Urothelium cell line (cell line): ENCODE data around the gene NMT1.
"Not testable (repeated sequence)": the region's sequence is repeated elsewhere in the genome, so short reads cannot be mapped to it uniquely, and the experiment has no call there.

Experiments
- DNase-seq: peaks from one replicate; pipeline ENCODE4 v3.0.0; 2011; ENCODE audit warnings: low spot score, mixed read lengths
- FAIRE-seq: peaks from 2 replicates; lab custom pipeline; 2011; peaks lifted over from hg19 to GRCh38; lab: Jason Lieb, UNC

The NMT1 gene

DNA sequence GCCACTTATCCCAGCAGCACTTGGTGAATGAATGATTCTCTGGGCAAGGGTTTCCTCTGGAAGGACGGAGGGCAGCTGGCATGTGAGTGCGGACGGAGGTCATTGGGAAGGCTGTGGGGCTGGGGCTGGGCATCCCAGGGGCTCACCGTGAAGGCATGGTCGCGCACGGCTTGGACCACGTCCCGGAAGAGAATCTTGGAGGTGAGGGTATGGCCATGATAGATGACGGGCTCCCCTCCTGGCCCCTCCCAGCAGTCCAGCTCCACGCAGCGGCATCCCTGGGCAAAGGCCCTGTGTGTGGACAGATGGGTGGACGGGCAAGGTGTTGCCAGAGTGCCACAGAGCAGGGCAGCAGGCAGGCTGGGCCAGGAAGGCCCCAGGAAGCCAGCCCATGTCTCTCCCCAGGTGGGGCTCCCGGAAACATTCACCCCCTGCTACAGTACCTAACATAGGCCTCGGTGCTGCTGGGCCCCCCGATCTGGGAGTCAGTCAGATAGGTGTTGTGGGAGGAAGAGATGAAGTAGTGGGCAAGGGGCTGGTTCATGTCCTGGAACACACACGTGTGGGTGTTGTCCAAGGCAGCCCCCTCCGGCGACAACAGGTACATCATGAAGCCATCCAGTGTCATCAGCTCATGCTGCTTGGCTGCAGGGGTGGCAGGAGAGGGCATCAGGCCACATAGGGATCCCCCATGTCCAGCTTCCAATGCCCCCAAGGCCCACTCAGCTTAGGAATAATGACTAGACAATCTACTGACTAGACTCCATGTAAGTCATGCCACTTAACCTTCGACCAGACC, 56.9 kb downstream of the NMT1 start:
- DNase-seq (no peak), FAIRE-seq (no peak)

GRCh38 chr17:45118691-45119090, 57.6 kb downstream of the NMT1 start:
- FAIRE-seq = no peak
- DNase-seq = no peak

DNA sequence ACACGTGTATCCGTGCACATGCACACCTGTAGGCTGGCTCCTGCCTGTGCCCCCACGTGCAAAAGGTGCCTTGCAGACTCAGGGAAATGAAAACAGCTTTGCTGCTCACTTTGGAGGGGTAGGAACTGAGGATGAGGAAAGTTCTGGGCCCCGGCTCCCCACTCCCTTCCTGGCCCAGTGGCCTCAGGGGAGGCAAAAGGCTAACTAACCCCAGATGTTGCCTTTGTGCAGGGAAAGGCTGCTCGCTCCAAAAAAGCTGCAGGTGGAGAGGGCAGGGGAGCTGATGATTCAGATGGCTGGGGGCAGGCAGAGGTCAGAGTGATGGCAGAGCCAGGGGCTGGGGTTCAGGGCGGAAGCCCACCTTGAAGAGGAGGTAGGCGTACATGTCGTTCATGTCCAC, 58.8 kb downstream of the NMT1 start:
- FAIRE-seq = no peak
- DNase-seq = no peak

GRCh38 chr17:45120558-45120957, 59.4 kb downstream of the NMT1 start:
- no peak for FAIRE-seq
- DNase-seq = no peak

DNA sequence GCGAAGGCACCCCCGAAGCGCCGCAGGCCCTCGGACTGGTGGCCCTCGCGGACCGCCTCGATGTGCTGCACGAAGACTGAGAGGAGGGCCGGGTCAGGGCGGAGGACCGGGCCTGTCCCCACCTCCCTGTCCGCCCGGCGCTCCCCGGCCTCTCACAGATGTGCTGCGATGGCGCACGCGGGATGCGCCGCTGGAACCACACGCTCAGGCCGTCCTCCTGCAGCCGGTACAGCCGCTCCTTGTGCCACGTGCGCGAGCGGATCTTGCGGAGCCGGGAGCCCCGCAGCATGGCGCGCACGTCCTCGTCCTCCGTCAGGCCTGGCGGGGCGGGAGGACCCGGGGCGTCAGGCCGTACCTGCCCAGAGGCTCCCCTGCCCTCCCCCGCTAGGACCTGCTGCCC, 59.9 kb downstream of the NMT1 start:
- no peak for FAIRE-seq
- DNase-seq = no peak

GRCh38 chr17:45123076-45123770, 62.1 kb downstream of the NMT1 start:
- no peak for FAIRE-seq
- DNase-seq = no peak

DNA sequence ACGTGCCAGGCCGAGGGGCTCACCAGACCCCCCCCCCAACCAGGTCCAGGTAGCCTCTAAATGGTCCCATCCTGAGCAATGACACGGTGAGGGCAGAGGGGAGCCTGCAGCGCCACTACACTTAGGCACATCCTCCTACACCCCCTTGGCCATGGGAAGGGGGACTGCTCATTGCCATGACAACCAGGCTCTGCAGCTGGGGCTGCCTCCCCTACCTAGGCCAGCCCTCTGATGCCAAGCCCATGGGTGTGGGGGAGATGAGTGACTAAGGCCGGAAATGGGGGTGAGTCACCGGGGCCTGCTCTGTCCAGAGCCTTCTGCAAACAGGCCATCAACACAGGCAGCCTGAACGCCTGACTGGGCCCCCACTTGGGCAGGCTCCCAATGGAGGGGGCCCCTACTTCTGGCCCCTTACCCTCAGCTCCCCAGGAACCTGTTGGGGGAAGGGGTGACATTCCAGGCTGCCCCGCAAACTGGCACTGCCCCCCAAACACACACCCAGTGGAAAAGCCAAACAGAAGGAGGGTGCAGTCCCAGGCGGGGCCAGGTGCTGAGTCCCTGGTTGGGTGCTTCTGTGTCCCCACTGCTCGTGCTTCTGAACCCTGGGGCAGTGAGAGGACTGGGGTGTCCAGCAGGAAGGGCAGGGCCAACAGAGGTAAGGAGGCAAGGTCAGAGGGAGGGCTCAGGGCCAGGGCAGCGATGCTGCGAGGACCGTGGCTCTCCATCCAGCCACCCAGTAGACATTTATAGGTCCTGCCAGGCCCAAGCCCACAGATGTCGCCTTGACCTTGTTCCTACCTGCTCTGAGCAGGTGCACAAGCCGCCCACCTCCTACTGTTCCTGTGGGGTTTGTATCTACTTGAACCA, 63.0 kb downstream of the NMT1 start:
- DNase-seq = peak; percentile 96
- FAIRE-seq = peak; percentile 97

DNA sequence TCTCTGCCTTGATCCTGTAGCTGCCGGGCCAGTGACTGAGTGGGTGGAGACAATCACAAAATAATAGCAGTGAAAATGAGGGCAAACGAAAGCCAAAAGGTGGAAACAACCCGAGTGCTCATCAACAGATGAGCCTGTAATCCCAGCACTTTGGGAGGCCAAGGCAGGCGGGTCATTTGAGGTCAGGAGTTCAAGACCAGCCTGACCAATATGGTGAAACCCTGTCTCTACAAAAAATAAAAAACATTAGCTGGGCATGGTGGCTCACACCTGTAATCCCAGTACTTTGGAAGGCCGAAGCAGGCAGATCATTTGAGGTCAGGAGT, 63.6 kb downstream of the NMT1 start:
- not testable (repeated sequence) for DNase-seq, FAIRE-seq

GRCh38 chr17:45125509-45125908, 64.4 kb downstream of the NMT1 start:
- FAIRE-seq (peak; percentile 81), DNase-seq (no peak)

- FAIRE-seq (no peak), DNase-seq (no peak)
Measured at GRCh38 chr17:45127207-45127547, 66.1 kb downstream of the NMT1 start.

DNA sequence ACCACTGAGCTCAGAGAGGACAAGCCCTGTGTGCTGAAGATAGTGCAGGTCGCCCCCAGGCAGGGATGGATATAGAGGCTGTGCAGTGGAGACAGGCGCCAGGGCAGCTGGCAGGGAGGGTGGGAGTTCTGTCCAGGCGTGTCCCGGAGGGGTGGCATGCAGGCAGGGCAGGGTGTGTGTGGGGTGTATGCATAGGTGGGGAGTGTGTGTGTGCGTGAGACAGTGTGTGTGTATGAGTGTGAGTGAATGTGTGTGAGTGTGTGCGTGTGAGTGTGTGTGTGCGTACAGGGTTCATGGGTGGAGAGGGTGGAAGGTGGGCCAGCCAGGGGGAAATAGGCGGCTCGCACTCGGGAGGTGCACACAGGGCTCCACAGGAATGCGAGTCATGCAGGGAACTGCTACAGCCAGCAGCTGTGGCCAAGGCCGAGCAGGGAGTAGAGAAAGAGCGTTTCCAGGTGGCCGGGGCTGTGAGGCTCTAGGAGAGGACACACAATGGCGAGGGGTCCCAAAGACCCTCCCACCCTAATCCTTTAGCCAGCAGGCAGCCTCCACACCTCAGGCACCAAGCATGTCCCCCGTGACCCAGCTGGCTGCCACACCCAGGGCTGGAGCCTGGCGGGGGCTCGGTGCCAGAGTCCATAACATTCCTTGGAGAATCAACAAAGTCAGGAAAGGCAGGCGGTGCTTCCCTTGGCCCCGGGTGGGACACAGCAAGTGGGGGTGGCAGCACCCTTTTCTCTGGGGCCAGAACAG, 66.6 kb downstream of the NMT1 start:
- peak; percentile 65 for DNase-seq
- FAIRE-seq = peak; percentile 98

DNA sequence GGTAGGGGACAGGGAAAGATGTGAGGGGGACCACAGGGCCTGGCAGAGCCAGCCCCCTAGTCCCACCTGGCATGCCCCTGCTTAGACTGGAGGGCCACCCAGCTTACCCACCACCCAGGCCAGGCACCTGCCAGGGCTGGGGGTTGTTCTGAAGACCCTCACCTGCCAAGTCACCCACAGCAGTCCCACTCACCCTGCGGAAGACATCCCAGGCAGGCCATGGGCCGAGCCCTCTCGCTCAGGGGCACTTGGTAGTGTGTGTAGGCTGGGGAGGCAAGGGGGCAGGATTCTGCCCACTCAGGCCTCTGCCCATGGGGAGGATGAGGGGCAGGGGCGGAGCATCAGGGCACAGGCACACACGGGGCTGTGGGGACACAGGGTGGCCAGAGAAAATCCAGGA, 67.2 kb downstream of the NMT1 start:
- no peak for FAIRE-seq
- no peak for DNase-seq

DNA sequence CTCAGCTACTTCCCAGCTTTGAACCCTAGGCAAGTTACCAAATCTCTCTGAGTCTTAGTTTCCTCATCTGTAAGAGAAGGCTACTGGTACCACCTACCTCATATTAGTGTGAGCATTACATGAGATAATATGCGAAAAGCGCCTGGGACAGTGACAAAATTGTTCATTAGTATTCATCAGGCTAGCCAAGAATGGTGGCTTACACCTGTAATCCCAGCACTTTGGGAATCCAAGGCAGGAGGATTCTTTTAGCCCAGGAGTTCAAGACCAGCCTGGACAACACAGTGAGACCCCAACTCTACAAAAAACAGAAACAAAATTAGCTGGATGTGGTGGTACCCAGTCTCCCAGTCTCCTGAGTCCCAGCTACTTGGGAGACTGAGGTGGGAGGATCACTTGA, 67.9 kb downstream of the NMT1 start:
- DNase-seq = no peak
- no peak for FAIRE-seq

GRCh38 chr17:45129426-45129939, 68.4 kb downstream of the NMT1 start:
- no peak for FAIRE-seq
- no peak for DNase-seq

GRCh38 chr17:45129940-45130680, 69.0 kb downstream of the NMT1 start:
- DNase-seq (no peak), FAIRE-seq (no peak)

GRCh38 chr17:45130681-45131615, 69.8 kb downstream of the NMT1 start:
- FAIRE-seq (no peak), DNase-seq (no peak)

DNA sequence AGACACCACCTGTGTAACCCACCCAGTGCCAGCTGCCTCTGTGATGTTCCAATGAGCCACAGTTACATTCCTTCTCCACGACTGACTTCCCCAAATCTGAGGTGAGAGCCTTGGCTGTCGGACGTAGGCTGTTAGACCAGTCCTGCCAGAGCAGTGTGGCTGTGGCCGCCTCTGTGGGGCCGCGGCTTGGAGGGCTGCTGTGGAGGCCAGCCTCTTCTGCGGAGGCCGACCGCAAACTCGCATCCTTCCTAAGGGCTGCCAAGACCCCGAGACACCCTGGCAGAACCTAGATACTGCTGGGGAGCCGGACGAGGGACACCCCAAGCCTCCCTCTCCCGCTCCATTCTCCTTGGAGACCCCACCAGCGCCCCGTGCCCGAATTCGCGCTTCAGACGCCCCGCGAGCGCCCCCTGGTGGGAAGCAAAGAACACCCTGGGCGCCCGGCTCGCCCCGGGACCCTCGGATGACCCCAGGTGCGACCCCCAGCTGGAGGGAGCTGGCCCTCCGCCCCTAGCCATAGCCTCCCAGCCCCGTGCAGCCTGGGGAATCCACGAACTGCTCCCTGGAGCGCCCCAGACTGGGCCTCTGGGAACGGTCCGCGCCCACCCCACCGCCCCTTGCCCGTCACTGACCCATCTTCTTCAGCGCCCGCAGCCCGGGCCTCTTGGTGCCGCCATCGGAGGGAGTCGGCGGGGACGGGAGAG, 70.7 kb downstream of the NMT1 start:
- FAIRE-seq = no peak
- peak; percentile 61 for DNase-seq

DNA sequence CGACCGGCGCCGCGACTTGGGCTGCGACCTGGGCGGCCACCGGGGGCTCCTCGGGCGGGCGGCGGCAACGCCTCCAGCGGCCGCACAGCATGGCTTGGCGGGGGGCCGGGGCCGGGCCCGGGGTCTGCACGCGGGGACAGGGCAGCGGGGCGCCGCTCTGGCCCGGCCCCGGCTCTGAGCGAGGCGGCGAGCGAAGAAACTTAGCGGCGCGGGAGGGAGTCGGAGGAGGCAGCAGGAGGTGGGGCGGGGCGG, 71.1 kb downstream of the NMT1 start, which contains the start of gene PLCD3:
TSS of gene PLCD3 (minus strand) at position 196 of the 252 bp plus-strand sequence. CDS start at position 91, 105 bp downstream.
- no peak for DNase-seq

More for the DNA sequence above, 71.1 kb downstream of the NMT1 start, which contains the start of gene PLCD3:
- no peak for FAIRE-seq
